K562 (cell line): Measurements from ENCODE around the gene TENM3. TPM values are rescaled to one million over a fixed set of nuclear protein-coding genes. Genes with fewer than 3 reads are reported as not detected.

Experiments
- ATAC-seq: fragments of 200-7000 bp; cut with Tn5 transposase; 3 replicates; pipeline ENCODE4 v1.9.1; 2020; ENCODE audit warnings: moderate library complexity
- BruUV-seq: library from RNA; stranded (reverse); fragments of 400-500 nt; replicated peaks from 2 replicates; lab custom pipeline; 2021; lab: Mats Ljungman, UMichigan
- CTCF ChIA-PET: fragments of 300-600 bp; formaldehyde crosslinking; extraction: SDS; loops from one replicate; lab custom pipeline; 2021; ENCODE audit warnings: low intra/inter-chr PET ratio; lab: Yijun Ruan, JAX
- POLR2A ChIA-PET: fragments of 300-600, 350-650 bp; sonication (Branson Sonifier 250); formaldehyde crosslinking; extraction: SDS; loops from one replicate; lab custom pipeline; 2021; ENCODE audit warnings: antibody characterized with exemption, inconsistent platforms; lab: Yijun Ruan, JAX
- DNase-seq, 4 experiments: peaks; one replicate each; pipeline versions ENCODE4 v3.0.0 to v3.0.0-alpha.2; 2011 to 2018; ENCODE audit warnings: low spot score in 3 of 4, mixed read lengths in 3 of 4; ENCODE audit errors: extremely low read depth in 1 of 4
- FAIRE-seq: peaks from 2 replicates; lab custom pipeline; 2011; peaks lifted over from hg19 to GRCh38; lab: Jason Lieb, UNC
- H2AFZ ChIP-seq: 2 replicates; pipeline ENCODE4 v1.6.0; 2011; ENCODE audit warnings: low read depth, low read length, control low read depth, inconsistent platforms
- H3K27ac ChIP-seq: fragments of 200-600 bp; 3 replicates; pipeline ENCODE4 v1.8.0; 2011; ENCODE audit warnings: low read depth, mild to moderate bottlenecking, control low read depth, inconsistent platforms, low read length, moderate library complexity, mixed read lengths; ENCODE audit errors: extremely low read depth
- H3K27me3 ChIP-seq, 2 experiments: fragments of 300-600 bp in 1 of 2; 2 replicates in 1 of 2; 3 replicates in 1 of 2; pipeline versions ENCODE4 v1.6.0 to v1.8.0; 2011; ENCODE audit warnings: inconsistent platforms in 2 of 2, low read length in 2 of 2, mild to moderate bottlenecking in 1 of 2, mixed read lengths in 1 of 2, moderate library complexity in 1 of 2; ENCODE audit not compliant: control insufficient read depth in 2 of 2, insufficient read depth in 2 of 2
- H3K36me3 ChIP-seq: fragments of 300-600 bp; 3 replicates; pipeline ENCODE4 v1.8.0; 2011; ENCODE audit warnings: mild to moderate bottlenecking, low read length, inconsistent platforms; ENCODE audit not compliant: control insufficient read depth, insufficient read depth
- H3K4me1 ChIP-seq, 2 experiments: fragments of 200-600 bp in 1 of 2; replicated peaks in 1 of 2; 2 replicates in 1 of 2; 3 replicates in 1 of 2; pipeline versions ENCODE4 v1.5.1 to v1.8.0; 2011; ENCODE audit warnings: inconsistent platforms in 2 of 2, low read length in 2 of 2, mild to moderate bottlenecking in 1 of 2, mixed read lengths in 1 of 2, moderate library complexity in 1 of 2; ENCODE audit not compliant: control insufficient read depth in 2 of 2, insufficient read depth in 2 of 2
- H3K4me2 ChIP-seq: 2 replicates; pipeline ENCODE4 v1.6.1; 2011; ENCODE audit warnings: low read length, control low read depth, inconsistent platforms, mixed read lengths; ENCODE audit not compliant: insufficient read depth
- H3K4me3 ChIP-seq: fragments of 200-600 bp; sonication (generic), shearing (Covaris generic); 2 replicates; pipeline ENCODE4 v1.5.1; 2016; ENCODE audit warnings: control low read depth, inconsistent platforms
- H3K79me2 ChIP-seq: fragments of 200-600 bp; 3 replicates; pipeline ENCODE4 v1.8.0; 2011; ENCODE audit warnings: low read length, inconsistent platforms; ENCODE audit not compliant: control insufficient read depth, insufficient read depth
- H3K9ac ChIP-seq, 2 experiments: 2 replicates each; pipeline versions ENCODE4 v1.6.0 to v1.6.1; 2011; ENCODE audit warnings: low read depth in 2 of 2, low read length in 2 of 2, control low read depth in 1 of 2, inconsistent platforms in 1 of 2, mild to moderate bottlenecking in 1 of 2, mixed read lengths in 1 of 2; ENCODE audit not compliant: insufficient read depth in 1 of 2
- H3K9me1 ChIP-seq: one replicate; pipeline ENCODE4 v1.6.0; 2011; ENCODE audit warnings: inconsistent platforms, mild to moderate bottlenecking, low read length, moderate library complexity; ENCODE audit not compliant: control insufficient read depth, insufficient read depth
- H3K9me3 ChIP-seq: replicated peaks from 2 replicates; pipeline ENCODE4 v1.5.1; 2011; ENCODE audit warnings: low read depth, low read length, inconsistent platforms; ENCODE audit not compliant: control insufficient read depth, insufficient read depth
- H4K20me1 ChIP-seq: replicated peaks from 2 replicates; pipeline ENCODE4 v1.6.1; 2011; ENCODE audit warnings: low read length, inconsistent platforms, mixed read lengths; ENCODE audit not compliant: control insufficient read depth, insufficient read depth
- HCFC1 ChIP-seq: IDR thresholded peaks from 2 replicates; pipeline ENCODE4 v1.6.1; 2012; ENCODE audit warnings: low read depth, low read length, improper control_type of control experiment
- ID3 ChIP-seq, 2 experiments: fragments of 250-450 bp in 1 of 2; fragments of 450-650 bp in 1 of 2; sonication (Bioruptor Pico) in 1 of 2; IDR thresholded peaks; 2 replicates each; pipeline versions ENCODE4 v1.6.1 to v1.8.0; 2016 to 2021; ENCODE audit warnings: mild to moderate bottlenecking in 2 of 2, moderate library complexity in 2 of 2, missing compliant biosample characterization in 1 of 2, missing genetic modification characterization in 1 of 2
- KAT7 ChIP-seq: sonication (generic); formaldehyde crosslinking; IDR thresholded peaks from 2 replicates; pipeline ENCODE4 v1.8.0; 2022; ENCODE audit warnings: missing genetic modification reagents, mild to moderate bottlenecking, borderline replicate concordance
- PHF8 ChIP-seq: fragments of 200-600 bp; sonication (generic); IDR thresholded peaks from 2 replicates; pipeline ENCODE4 v1.6.1; 2012; ENCODE audit warnings: mixed run types, mild to moderate bottlenecking, inconsistent platforms, low read length, moderate library complexity, borderline replicate concordance
- POLR3A ChIP-seq: IDR thresholded peaks from 2 replicates; pipeline ENCODE4 v1.6.1; 2011; ENCODE audit warnings: borderline replicate concordance, mild to moderate bottlenecking, moderate library complexity; ENCODE audit not compliant: insufficient read length, insufficient read depth; ENCODE audit errors: extremely low read depth
- SMAD2 ChIP-seq: fragments of 150-350 bp; IDR thresholded peaks from 2 replicates; pipeline ENCODE4 v1.6.1; 2014; ENCODE audit warnings: low read depth, mild to moderate bottlenecking, low read length
- TARDBP ChIP-seq: fragments of 450-650 bp; IDR thresholded peaks from 2 replicates; pipeline ENCODE4 v1.6.1; 2016
- THAP7 ChIP-seq: fragments of 250-450 bp; sonication (Bioruptor Pico); IDR thresholded peaks from 2 replicates; pipeline ENCODE4 v1.5.0; 2021
- ZC3H11A ChIP-seq: IDR thresholded peaks from 2 replicates; pipeline ENCODE4 v1.6.1; 2012; ENCODE audit warnings: low read depth, low read length, improper control_type of control experiment
- ZFP30 ChIP-seq: fragments of 250-450 bp; sonication (Bioruptor Pico); IDR thresholded peaks from 2 replicates; pipeline ENCODE4 v1.8.0; 2022; ENCODE audit warnings: moderate library complexity, mild to moderate bottlenecking, inconsistent platforms, borderline replicate concordance
- ZNF512 ChIP-seq: IDR thresholded peaks from 2 replicates; pipeline ENCODE4 v1.6.1; 2016; ENCODE audit warnings: missing genetic modification characterization, missing compliant biosample characterization
- WGBS: fragments of 100-300 bp; shearing (Covaris generic); methylation state at CpG from one replicate; pipeline ENCODE4 v1.1.6; 2016; ENCODE audit warnings: low coverage, mixed read lengths; ENCODE audit not compliant: insufficient coverage; ENCODE audit errors: missing lambda C conversion rate; 5-methylcytosine and 5-hydroxymethylcytosine counted together
- in situ Hi-C: fragments of 300-500 bp; cut with MboI; formaldehyde crosslinking; loops from 4 replicates; pipeline ENCODE4 v1.15.0; 2018; ENCODE audit warnings: inconsistent platforms, mixed read lengths
- intact Hi-C: fragments of 100-400 bp; cut with micrococcal nuclease; formaldehyde crosslinking; loops from 2 replicates; pipeline ENCODE4 v1.14.2; 2022
- polyA plus RNA-seq, 8 experiments: library from polyadenylated mRNA; depleted of rRNA in 4 of 8; stranded (reverse) in 5 of 8; unstranded in 3 of 8; fragments of >200 nt; fragmentation: Nextera tagmentation in 2 of 8; fragmentation: Illumina TruSeq in 1 of 8; extraction: Ambion mirVana in 2 of 8; extraction: Trizol in 1 of 8; gene quantifications; 2 replicates each; pipeline versions ENCODE4 v1.2.1 to v1.2.3, GENCODE V29; 2011 to 2014; ENCODE audit warnings: inconsistent platforms in 1 of 8, missing spikeins in 1 of 8
- total RNA-seq, 7 experiments: library from RNA; depleted of rRNA in 6 of 7; stranded (reverse); fragments of >200 nt in 6 of 7; fragmentation: Illumina TruSeq in 2 of 7; extraction: Trizol in 2 of 7; gene quantifications; 2 replicates each; pipeline versions ENCODE4 v1.2.1 to v1.2.3, GENCODE V29; 2011 to 2021; ENCODE audit warnings: low replicate concordance in 1 of 7
- TF ChIP-seq, protein P1 (sequence below): fragments of 250-450 bp; sonication (Bioruptor Pico); IDR thresholded peaks from 2 replicates; pipeline ENCODE4 v1.8.0; 2022; ENCODE audit warnings: moderate library complexity, mild to moderate bottlenecking, inconsistent platforms
- TF ChIP-seq, protein P2 (sequence below): fragments of 450-650 bp; IDR thresholded peaks from 2 replicates; pipeline ENCODE4 v1.6.1; 2016; ENCODE audit warnings: borderline replicate concordance

Gene TENM3
- total and polyA plus RNA-seq, 9 of the 15 experiments (the other 6 are each of a cell fraction or from before 2014, with no cell fraction given): 0.01 to 0.02 TPM; not detected in 7

- TF ChIP-seq ID3 (CRISPR knock-in tag; IDR thresholded peaks at IDR 0.05): no peak
- TF ChIP-seq ID3 (tag; IDR thresholded peaks at IDR 0.05): no peak
- TF ChIP-seq SMAD2: no peak
- TF ChIP-seq, protein P1, sequence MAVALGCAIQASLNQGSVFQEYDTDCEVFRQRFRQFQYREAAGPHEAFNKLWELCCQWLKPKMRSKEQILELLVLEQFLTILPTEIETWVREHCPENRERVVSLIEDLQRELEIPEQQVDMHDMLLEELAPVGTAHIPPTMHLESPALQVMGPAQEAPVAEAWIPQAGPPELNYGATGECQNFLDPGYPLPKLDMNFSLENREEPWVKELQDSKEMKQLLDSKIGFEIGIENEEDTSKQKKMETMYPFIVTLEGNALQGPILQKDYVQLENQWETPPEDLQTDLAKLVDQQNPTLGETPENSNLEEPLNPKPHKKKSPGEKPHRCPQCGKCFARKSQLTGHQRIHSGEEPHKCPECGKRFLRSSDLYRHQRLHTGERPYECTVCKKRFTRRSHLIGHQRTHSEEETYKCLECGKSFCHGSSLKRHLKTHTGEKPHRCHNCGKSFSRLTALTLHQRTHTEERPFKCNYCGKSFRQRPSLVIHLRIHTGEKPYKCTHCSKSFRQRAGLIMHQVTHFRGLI (CRISPR knock-in tag): no peak
- TF ChIP-seq ZC3H11A: no peak
- TF ChIP-seq TARDBP: no peak
- no peak for TF ChIP-seq THAP7 (CRISPR knock-in tag)
- no peak for TF ChIP-seq ZFP30 (CRISPR knock-in tag)
These were observed 250.2 kb downstream of the TENM3 start (continued) for GRCh38 chr4:182493377-182493776.

DNA sequence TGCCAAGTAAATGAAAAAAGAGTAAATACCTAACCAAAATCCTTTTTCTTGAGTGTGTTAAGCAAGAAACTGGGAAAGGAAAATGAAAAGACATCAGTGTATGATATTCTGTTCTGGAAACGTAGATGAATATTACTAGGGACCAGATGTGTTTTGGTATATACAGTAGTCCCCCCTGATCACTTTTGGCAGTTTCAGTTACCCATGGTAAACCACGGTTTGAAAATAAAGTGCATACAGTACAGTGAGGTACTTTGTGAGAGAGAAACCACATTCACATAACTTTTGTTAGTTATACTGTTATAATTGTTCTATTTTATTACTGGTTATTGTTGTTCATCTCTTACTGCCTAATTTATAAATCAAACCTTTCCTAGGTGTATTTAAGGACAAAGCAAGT, 250.9 kb downstream of the TENM3 start:
- FAIRE-seq (no peak), ATAC-seq (no peak), DNase-seq (no peak)
- in situ Hi-C loops (no loop called here), intact Hi-C loops (no loop called here)
- ChIA-PET POLR2A (no interaction called here), CTCF (no interaction called here)
- Histone ChIP-seq H4K20me1 (no peaks in the 10 kb centered on the region), H3K9me1 (no peaks in the 10 kb centered on the region), H3K79me2 (no peaks in the 10 kb centered on the region), H3K4me1 (no peaks in the 10 kb centered on the region), H3K4me2 (no peak overlapping the region), H3K36me3 (no peaks in the 10 kb centered on the region), H3K4me3 (no peak overlapping the region), H3K27me3 (no peaks in the 10 kb centered on the region), H3K27ac (no peak overlapping the region), H3K9me3 (no peaks in the 10 kb centered on the region), H3K9ac (no peak overlapping the region), H2AFZ (no peak overlapping the region)
- BruUV-seq: no TSS peak
- WGBS: 0% methylated on average over 2 of the region's 2 CpGs
- TF ChIP-seq, protein P2, sequence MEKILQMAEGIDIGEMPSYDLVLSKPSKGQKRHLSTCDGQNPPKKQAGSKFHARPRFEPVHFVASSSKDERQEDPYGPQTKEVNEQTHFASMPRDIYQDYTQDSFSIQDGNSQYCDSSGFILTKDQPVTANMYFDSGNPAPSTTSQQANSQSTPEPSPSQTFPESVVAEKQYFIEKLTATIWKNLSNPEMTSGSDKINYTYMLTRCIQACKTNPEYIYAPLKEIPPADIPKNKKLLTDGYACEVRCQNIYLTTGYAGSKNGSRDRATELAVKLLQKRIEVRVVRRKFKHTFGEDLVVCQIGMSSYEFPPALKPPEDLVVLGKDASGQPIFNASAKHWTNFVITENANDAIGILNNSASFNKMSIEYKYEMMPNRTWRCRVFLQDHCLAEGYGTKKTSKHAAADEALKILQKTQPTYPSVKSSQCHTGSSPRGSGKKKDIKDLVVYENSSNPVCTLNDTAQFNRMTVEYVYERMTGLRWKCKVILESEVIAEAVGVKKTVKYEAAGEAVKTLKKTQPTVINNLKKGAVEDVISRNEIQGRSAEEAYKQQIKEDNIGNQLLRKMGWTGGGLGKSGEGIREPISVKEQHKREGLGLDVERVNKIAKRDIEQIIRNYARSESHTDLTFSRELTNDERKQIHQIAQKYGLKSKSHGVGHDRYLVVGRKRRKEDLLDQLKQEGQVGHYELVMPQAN: no peak
- TF ChIP-seq PHF8 (no peak), ZNF512 (no peak), KAT7 (CRISPR knock-in tag) (no peak), HCFC1 (no peak), POLR3A (no peak)
